Upper lobe of left lung (tissue), 4 donors: Measurements from ENCODE around the gene RPP30.

Source experiments
- CTCF ChIP-seq, 6 experiments: fragments of 450-650 bp in 4 of 6; fragments of 200-600 bp in 2 of 6; sonication (generic) in 2 of 6; IDR thresholded peaks; one replicate each; pipeline ENCODE4 v1.5.1; 2016 to 2019; ENCODE audit warnings: antibody characterized with exemption in 6 of 6
- EP300 ChIP-seq, 4 donors: sonication (generic); formaldehyde crosslinking; IDR thresholded peaks; one replicate each; pipeline ENCODE4 v1.5.1; 2017; ENCODE audit warnings: antibody characterized with exemption in 4 of 4, control low read depth in 2 of 4
- POLR2A ChIP-seq, 4 donors: fragments of 450-650 bp; IDR thresholded peaks; one replicate each; pipeline ENCODE4 v1.5.1; 2016 to 2017; ENCODE audit warnings: antibody characterized with exemption in 4 of 4, mild to moderate bottlenecking in 2 of 4

GRCh38 chr10:90916392-90917237 lies 44.8 kb downstream of the RPP30 start:
- TF ChIP-seq CTCF (IDR thresholded peaks at IDR 0.05) (no peak), POLR2A (IDR thresholded peaks at IDR 0.05) (no peak), EP300 (IDR thresholded peaks at IDR 0.05) (no peak)
